Tibial nerve (tissue), 4 donors: Measurements from ENCODE around the gene SERPINA3. TPM values are rescaled to one million over a fixed set of nuclear protein-coding genes. Genes with fewer than 3 reads are reported as not detected.
"Not testable (repeated sequence)": the region's sequence is repeated elsewhere in the genome, so short reads cannot be mapped to it uniquely, and the experiment has no call there.

Experiments used
- DNase-seq, 2 donors: peaks; one replicate each; pipeline ENCODE4 v3.0.0-alpha.2; 2019; ENCODE audit warnings: low spot score in 2 of 2
- H3K27ac ChIP-seq, 4 donors: fragments of 200-600 bp; sonication (generic) in 3 of 4; one replicate each; pipeline ENCODE4 v1.5.1; 2017 to 2019; ENCODE audit warnings: mild to moderate bottlenecking in 1 of 4
- H3K27me3 ChIP-seq, 2 donors: fragments of 200-600 bp; sonication (generic) in 1 of 2; one replicate each; pipeline versions ENCODE4 v1.5.1 to v1.6.0; 2017 to 2019
- H3K36me3 ChIP-seq, 3 donors: fragments of 200-600 bp; sonication (generic); one replicate each; pipeline ENCODE4 v1.5.1; 2018 to 2019
- H3K4me1 ChIP-seq, 4 donors: fragments of 200-600 bp; sonication (generic) in 3 of 4; one replicate each; pipeline ENCODE4 v1.5.1; 2017 to 2019
- H3K4me3 ChIP-seq, 4 donors: fragments of 200-600 bp; sonication (generic) in 3 of 4; one replicate each; pipeline ENCODE4 v1.5.1; 2017 to 2019; ENCODE audit warnings: mild to moderate bottlenecking in 1 of 4, moderate library complexity in 1 of 4
- H3K9me3 ChIP-seq, 4 donors: fragments of 200-600 bp; sonication (generic) in 3 of 4; one replicate each; pipeline ENCODE4 v1.5.1; 2017 to 2019
- EP300 ChIP-seq, 2 donors: sonication (generic); formaldehyde crosslinking; IDR thresholded peaks; one replicate each; pipeline ENCODE4 v1.6.1; 2017; ENCODE audit warnings: antibody characterized with exemption in 2 of 2, mild to moderate bottlenecking in 1 of 2
- POLR2A ChIP-seq, 2 donors: fragments of 450-650 bp; IDR thresholded peaks; one replicate each; pipeline ENCODE4 v1.6.1; 2017; ENCODE audit warnings: antibody characterized with exemption in 2 of 2, mild to moderate bottlenecking in 2 of 2, moderate library complexity in 2 of 2
- WGBS, 2 donors: methylation state at CpG; one replicate each; pipeline ENCODE4 v1.1.5; 2018; 5-methylcytosine and 5-hydroxymethylcytosine counted together
- total RNA-seq, 4 donors: library from RNA; depleted of rRNA; stranded (reverse); fragments of >200 nt; gene quantifications; one replicate each; pipeline ENCODE4 v1.1.0, GENCODE V29; 2016
- TF ChIP-seq, protein P1 (sequence below), 5 experiments: fragments of 200-600 bp in 3 of 5; fragments of 450-650 bp in 2 of 5; sonication (generic) in 3 of 5; IDR thresholded peaks; one replicate each; pipeline ENCODE4 v1.5.1; 2016 to 2019; ENCODE audit warnings: antibody characterized with exemption in 5 of 5, mild to moderate bottlenecking in 3 of 5, moderate library complexity in 2 of 5

SERPINA3 gene
- total RNA-seq, 4 donors from 2014 or later: 85.0 to 339 (median 171) TPM

DNA sequence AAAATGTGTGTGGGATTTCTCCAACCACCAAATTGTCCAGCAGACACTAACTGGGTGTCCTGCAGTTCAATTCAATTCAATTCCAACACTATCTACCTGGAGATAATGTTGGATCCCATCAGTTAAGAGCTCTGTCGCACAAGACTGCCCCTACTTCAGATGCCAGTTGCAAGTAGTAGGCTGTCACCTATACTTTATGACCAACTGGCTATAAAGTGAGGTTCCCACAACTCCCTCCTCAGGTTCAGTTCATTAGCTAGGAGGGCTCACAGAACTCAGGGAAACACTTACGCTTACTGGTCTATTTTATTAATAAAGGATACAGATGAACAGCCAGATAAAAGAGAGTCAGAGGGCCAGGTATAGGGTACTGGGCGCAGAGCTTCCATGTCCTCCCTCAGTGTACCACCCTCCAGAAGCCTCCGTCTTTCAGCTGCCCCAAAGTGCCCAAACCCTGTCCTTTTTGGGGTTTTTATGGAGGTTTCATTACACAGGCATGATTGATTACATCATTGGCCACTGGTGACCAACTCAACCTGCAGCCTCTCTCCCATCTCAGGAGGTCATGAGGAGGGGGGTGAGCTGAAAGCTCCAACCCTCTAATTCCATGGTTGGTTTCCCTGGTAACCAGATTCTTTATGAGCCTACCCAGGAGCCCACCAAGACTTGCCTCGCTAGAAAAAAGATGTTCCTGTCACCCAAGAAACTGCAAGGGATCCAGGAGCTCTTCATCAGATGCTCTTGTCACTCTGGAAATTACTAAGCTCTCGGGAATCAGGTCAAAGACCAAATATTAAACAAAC, 38.5 kb upstream of the SERPINA3 start:
- Histone ChIP-seq H3K4me3 (no peak overlapping the region), H3K4me1 (peaks cover 0 to 18% (median 10%) of the 10 kb centered on the region in 4 donors), H3K27me3 (no peaks in the 10 kb centered on the region), H3K36me3 (no peaks in the 10 kb centered on the region), H3K9me3 (no peaks in the 10 kb centered on the region), H3K27ac (no peak overlapping the region)
- no peak for DNase-seq
- 88 to 90% methylated on average over 6 of the region's 6 CpGs for WGBS, 2 donors
- TF ChIP-seq, protein P1, sequence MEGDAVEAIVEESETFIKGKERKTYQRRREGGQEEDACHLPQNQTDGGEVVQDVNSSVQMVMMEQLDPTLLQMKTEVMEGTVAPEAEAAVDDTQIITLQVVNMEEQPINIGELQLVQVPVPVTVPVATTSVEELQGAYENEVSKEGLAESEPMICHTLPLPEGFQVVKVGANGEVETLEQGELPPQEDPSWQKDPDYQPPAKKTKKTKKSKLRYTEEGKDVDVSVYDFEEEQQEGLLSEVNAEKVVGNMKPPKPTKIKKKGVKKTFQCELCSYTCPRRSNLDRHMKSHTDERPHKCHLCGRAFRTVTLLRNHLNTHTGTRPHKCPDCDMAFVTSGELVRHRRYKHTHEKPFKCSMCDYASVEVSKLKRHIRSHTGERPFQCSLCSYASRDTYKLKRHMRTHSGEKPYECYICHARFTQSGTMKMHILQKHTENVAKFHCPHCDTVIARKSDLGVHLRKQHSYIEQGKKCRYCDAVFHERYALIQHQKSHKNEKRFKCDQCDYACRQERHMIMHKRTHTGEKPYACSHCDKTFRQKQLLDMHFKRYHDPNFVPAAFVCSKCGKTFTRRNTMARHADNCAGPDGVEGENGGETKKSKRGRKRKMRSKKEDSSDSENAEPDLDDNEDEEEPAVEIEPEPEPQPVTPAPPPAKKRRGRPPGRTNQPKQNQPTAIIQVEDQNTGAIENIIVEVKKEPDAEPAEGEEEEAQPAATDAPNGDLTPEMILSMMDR (IDR thresholded peaks at IDR 0.05): no peak
- TF ChIP-seq EP300 (IDR thresholded peaks at IDR 0.05) (no peak), POLR2A (IDR thresholded peaks at IDR 0.05) (no peak)

DNA sequence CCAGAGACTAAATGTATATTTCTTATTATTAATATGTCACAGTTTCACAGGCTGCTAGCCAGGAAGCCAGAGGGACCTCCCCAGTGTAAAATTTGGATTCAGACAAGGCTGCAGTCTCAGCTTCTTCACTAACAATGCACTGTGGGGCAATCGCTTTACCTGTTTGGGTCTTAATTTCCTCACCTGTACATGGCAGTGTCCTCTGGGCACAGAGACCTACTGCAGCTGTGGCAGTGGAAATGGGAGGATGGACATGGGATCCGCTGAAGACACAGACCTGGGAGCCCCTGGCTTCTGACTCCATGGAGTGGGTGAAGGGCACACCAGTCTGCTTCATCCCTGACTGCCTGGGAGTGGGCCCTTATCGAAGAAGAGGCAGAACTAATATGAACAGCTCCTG, 37.9 kb upstream of the SERPINA3 start:
- no peak overlapping the region for H3K4me3 ChIP-seq
- H3K27ac ChIP-seq: no peak overlapping the region
- no peaks in the 10 kb centered on the region for H3K27me3 ChIP-seq
- H3K9me3 ChIP-seq: no peaks in the 10 kb centered on the region
- H3K4me1 ChIP-seq: peaks cover 0 to 18% (median 10%) of the 10 kb centered on the region in 4 donors
- WGBS, 2 donors: 89 to 93% methylated on average over 3 of the region's 3 CpGs
- TF ChIP-seq, protein P1 (IDR thresholded peaks at IDR 0.05): no peak
- TF ChIP-seq POLR2A (IDR thresholded peaks at IDR 0.05) (no peak), EP300 (IDR thresholded peaks at IDR 0.05) (no peak)
- DNase-seq: no peak
- H3K36me3 ChIP-seq: no peaks in the 10 kb centered on the region

DNA sequence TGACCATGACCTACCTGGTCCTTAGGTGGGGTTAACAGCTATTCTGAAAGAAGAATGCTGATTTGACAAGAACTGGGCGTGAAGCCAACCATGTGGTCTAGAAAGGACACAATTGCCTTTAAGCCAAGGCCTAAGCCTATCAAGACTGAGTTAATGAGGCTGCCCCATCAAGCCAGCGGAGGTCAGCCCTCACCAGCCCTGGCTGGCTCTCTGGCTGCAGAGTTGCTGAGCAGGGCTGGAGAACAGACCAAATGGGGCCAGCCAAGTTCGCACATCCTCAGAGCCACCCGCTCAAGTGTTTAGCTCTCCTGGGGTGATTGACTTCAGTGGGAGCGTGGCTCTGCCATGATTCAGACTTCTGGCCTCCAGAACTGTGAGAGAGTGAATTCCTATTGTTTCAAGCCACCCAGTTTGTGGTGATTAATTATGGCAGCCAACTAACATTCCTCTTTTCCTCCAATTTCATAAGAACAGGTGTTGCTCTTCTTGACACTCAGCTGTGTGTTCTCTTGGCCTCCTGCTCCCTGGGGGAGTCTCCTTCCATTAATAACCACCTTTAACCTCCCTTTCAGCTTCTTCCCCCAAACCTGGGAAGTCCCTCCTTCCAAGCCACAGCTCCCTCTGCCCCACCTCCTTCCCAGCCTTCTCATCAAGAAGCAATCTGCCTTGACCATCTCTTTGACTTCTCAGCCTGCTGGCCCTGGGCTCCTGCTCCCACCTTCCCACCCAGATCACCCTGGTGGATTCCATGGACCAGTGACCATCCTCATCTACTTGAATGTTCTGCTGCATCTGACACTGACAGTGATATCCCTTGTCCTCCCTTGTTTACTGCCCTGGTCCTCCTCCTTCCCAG, 36.2 kb upstream of the SERPINA3 start:
- Histone ChIP-seq H3K27ac (no peak overlapping the region), H3K36me3 (no peaks in the 10 kb centered on the region), H3K9me3 (no peaks in the 10 kb centered on the region), H3K4me3 (no peak overlapping the region), H3K4me1 (peaks cover 0 to 29% (median 18%) of the 10 kb centered on the region in 4 donors), H3K27me3 (no peaks in the 10 kb centered on the region)
- no peak for DNase-seq
- TF ChIP-seq, protein P1 (IDR thresholded peaks at IDR 0.05): no peak
- peak in 1 of 2 donors; percentile 37 for TF ChIP-seq EP300 (IDR thresholded peaks at IDR 0.05)
- WGBS, 2 donors: 73 to 79% methylated on average over 4 to 5 of the region's 5 CpGs

DNA sequence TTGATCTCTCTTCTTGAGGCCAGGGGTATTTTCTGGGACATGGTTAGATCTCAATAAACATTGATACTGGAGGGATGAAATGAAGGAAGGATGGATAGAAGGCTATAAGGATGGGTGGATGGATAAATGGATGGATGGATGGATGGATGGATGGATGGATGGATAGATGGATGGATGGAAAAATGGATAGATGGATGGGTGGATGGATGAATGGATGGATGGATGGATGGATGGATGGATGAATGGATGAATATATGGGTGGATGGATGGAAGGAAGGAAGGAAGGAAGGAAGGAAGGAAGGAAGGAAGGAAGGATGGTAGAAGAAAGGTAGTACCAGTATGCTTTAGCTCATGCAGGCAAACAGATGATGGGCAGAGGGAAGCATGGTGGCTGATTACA, 34.7 kb upstream of the SERPINA3 start:
- not testable (repeated sequence) for H3K4me3 ChIP-seq, H3K36me3 ChIP-seq, H3K27me3 ChIP-seq, H3K9me3 ChIP-seq, DNase-seq, H3K27ac ChIP-seq
- peaks cover 0 to 29% (median 14%) of the 10 kb centered on the region in 4 donors for H3K4me1 ChIP-seq

DNA sequence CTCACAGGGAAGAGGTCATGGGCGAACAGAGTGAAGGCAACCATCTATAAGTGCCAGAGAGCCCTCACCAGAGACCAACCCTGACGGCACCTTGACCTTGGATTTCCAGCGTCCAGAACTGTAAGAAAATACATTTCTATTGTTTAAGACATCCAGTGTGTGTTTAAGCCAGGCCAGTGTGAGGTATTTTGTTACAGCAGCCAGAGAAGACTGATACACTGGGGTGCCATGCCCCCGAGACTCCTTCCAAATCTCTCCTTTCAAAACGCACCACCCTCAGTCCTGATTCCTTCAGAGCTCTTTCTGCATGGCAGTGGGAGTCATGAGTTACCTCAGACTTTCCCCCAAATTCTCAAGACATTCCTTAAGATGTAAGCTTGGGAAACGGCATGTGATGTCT, 33.5 kb upstream of the SERPINA3 start:
- Histone ChIP-seq H3K9me3 (no peaks in the 10 kb centered on the region), H3K27ac (no peak overlapping the region), H3K27me3 (no peaks in the 10 kb centered on the region), H3K4me1 (peaks cover 0 to 33% (median 14%) of the 10 kb centered on the region in 4 donors), H3K4me3 (no peak overlapping the region), H3K36me3 (no peaks in the 10 kb centered on the region)
- TF ChIP-seq POLR2A (IDR thresholded peaks at IDR 0.05): no peak
- TF ChIP-seq, protein P1 (IDR thresholded peaks at IDR 0.05): no peak
- no peak for TF ChIP-seq EP300 (IDR thresholded peaks at IDR 0.05)
- DNase-seq: no peak
- 81 to 85% methylated on average over 6 of the region's 6 CpGs for WGBS, 2 donors
